GM12878 (cell line): Measurements from ENCODE around the gene AP1G2. TPM values are rescaled to one million over a fixed set of nuclear protein-coding genes. Genes with fewer than 3 reads are reported as not detected.
"Not testable (repeated sequence)": the region's sequence is repeated elsewhere in the genome, so short reads cannot be mapped to it uniquely, and the experiment has no call there.

ENCODE experiments used
- ATAC-seq: fragments of 200-7000 bp; cut with Tn5 transposase; 3 replicates; pipeline ENCODE4 v1.9.1; 2020; ENCODE audit warnings: mild to moderate bottlenecking, moderate library complexity
- BruUV-seq: library from RNA; stranded (reverse); fragments of 400-500 nt; replicated peaks from 2 replicates; lab custom pipeline; 2021; lab: Mats Ljungman, UMichigan
- CTCF ChIA-PET: fragments of 300-600 bp; sonication (Branson Sonifier 250); formaldehyde crosslinking; extraction: SDS; loops from one replicate; lab custom pipeline; 2021; ENCODE audit warnings: inconsistent platforms; lab: Yijun Ruan, JAX
- POLR2A ChIA-PET: fragments of 350-600 bp; formaldehyde crosslinking; extraction: SDS; loops from one replicate; lab custom pipeline; 2021; ENCODE audit warnings: inconsistent platforms; lab: Charles Lee
- RAD21 ChIA-PET: fragments of 300-600 bp; sonication (Branson Sonifier 250); formaldehyde crosslinking; loops from one replicate; lab custom pipeline; 2023; ENCODE audit warnings: antibody characterized with exemption; ENCODE audit not compliant: unreplicated experiment; lab: Charles Lee
- SMC1A ChIA-PET: fragments of 300-600 bp; sonication (Branson Sonifier 250); formaldehyde crosslinking; loops from one replicate; lab custom pipeline; 2023; ENCODE audit not compliant: unreplicated experiment, uncharacterized antibody; lab: Charles Lee
- DNase-seq: peaks from one replicate; pipeline ENCODE4 v3.0.0-alpha.2; 2011; ENCODE audit warnings: low read depth, low spot score
- FAIRE-seq: peaks from 3 replicates; lab custom pipeline; 2011; peaks lifted over from hg19 to GRCh38; lab: Jason Lieb, UNC
- H2AFZ ChIP-seq: 2 replicates; pipeline ENCODE4 v1.6.0; 2011; ENCODE audit warnings: low read depth, low read length, control low read depth; ENCODE audit not compliant: control insufficient read depth
- H3K27ac ChIP-seq: 2 replicates; pipeline ENCODE4 v1.5.1; 2011; ENCODE audit warnings: control low read depth; ENCODE audit not compliant: control insufficient read depth, insufficient read depth
- H3K27me3 ChIP-seq, 2 experiments: replicated peaks in 1 of 2; 2 replicates each; pipeline versions ENCODE4 v1.6.0 to v1.6.1; 2011; ENCODE audit warnings: low read length in 1 of 2; ENCODE audit not compliant: control insufficient read depth in 2 of 2, insufficient read depth in 2 of 2
- H3K36me3 ChIP-seq, 2 experiments: 2 replicates each; pipeline ENCODE4 v1.5.1; 2011; ENCODE audit warnings: low read length in 1 of 2; ENCODE audit not compliant: control insufficient read depth in 2 of 2, insufficient read depth in 2 of 2
- H3K4me1 ChIP-seq: 2 replicates; pipeline ENCODE4 v1.6.1; 2011; ENCODE audit warnings: mild to moderate bottlenecking, low read length, moderate library complexity, mixed read lengths; ENCODE audit not compliant: control insufficient read depth, insufficient read depth
- H3K4me2 ChIP-seq: 2 replicates; pipeline ENCODE4 v1.6.0; 2011; ENCODE audit warnings: control low read depth; ENCODE audit not compliant: control insufficient read depth, insufficient read depth
- H3K4me3 ChIP-seq: fragments of 200-600 bp; sonication (generic); 2 replicates; pipeline ENCODE4 v1.5.1; 2016
- H3K79me2 ChIP-seq: 2 replicates; pipeline ENCODE4 v1.6.0; 2011; ENCODE audit warnings: low read length; ENCODE audit not compliant: control insufficient read depth, insufficient read depth
- H3K9ac ChIP-seq: 2 replicates; pipeline ENCODE4 v1.8.0; 2011; ENCODE audit warnings: low read length, control low read depth, mixed read lengths; ENCODE audit not compliant: control insufficient read depth, insufficient read depth
- H3K9me3 ChIP-seq: replicated peaks from 3 replicates; pipeline ENCODE4 v1.5.1; 2011; ENCODE audit warnings: mild to moderate bottlenecking, low read length; ENCODE audit not compliant: control insufficient read depth, insufficient read depth
- H4K20me1 ChIP-seq: 2 replicates; pipeline ENCODE4 v1.6.0; 2011; ENCODE audit not compliant: control insufficient read depth, insufficient read depth
- BACH1 ChIP-seq: fragments of 450-650 bp; IDR thresholded peaks from 2 replicates; pipeline ENCODE4 v1.6.1; 2017; ENCODE audit warnings: mild to moderate bottlenecking, borderline replicate concordance
- CBFB ChIP-seq: IDR thresholded peaks from 2 replicates; pipeline ENCODE4 v1.6.1; 2016; ENCODE audit warnings: antibody characterized with exemption, low read depth
- CHD2 ChIP-seq: IDR thresholded peaks from 2 replicates; pipeline ENCODE4 v1.6.1; 2011; ENCODE audit warnings: low read depth, low read length, improper control_type of control experiment, borderline replicate concordance
- NR2C2 ChIP-seq: IDR thresholded peaks from 2 replicates; pipeline ENCODE4 v1.6.1; 2011; ENCODE audit warnings: borderline replicate concordance, low read depth; ENCODE audit not compliant: control insufficient read depth, insufficient read length
- RFX5 ChIP-seq: IDR thresholded peaks from 2 replicates; pipeline ENCODE4 v1.6.1; 2011; ENCODE audit warnings: low read depth, low read length, improper control_type of control experiment
- RUNX3 ChIP-seq: IDR thresholded peaks from 2 replicates; pipeline ENCODE4 v1.6.1; 2012; ENCODE audit warnings: low read length, inconsistent platforms
- SMC3 ChIP-seq: IDR thresholded peaks from 2 replicates; pipeline ENCODE4 v1.6.1; 2011; ENCODE audit warnings: low read length, improper control_type of control experiment, borderline replicate concordance
- WGBS: methylation state at CpG from one replicate; pipeline ENCODE4 v1.1.6; 2016; ENCODE audit warnings: low lambda C conversion rate; ENCODE audit not compliant: insufficient replicate concordance, insufficient coverage; ENCODE audit errors: missing lambda C conversion rate; 5-methylcytosine and 5-hydroxymethylcytosine counted together
- in situ Hi-C: fragments of 300-500 bp; cut with MboI; formaldehyde crosslinking; loops from 9 replicates; pipeline ENCODE4 v1.14.3; 2018; ENCODE audit warnings: mixed read lengths
- intact Hi-C: fragments of 100-400 bp; cut with micrococcal nuclease; formaldehyde crosslinking; loops from one replicate; pipeline ENCODE4 v1.14.2; 2022; ENCODE audit not compliant: unreplicated experiment
- polyA plus RNA-seq, 11 experiments: library from polyadenylated mRNA; depleted of rRNA in 4 of 11; unstranded in 6 of 11; stranded (reverse) in 5 of 11; fragments of >200 nt; fragmentation: Nextera tagmentation in 4 of 11; fragmentation: Illumina TruSeq in 1 of 11; extraction: Ambion mirVana in 4 of 11; extraction: Trizol in 1 of 11; gene quantifications; 1 replicate in 1 of 11; 2 replicates in 10 of 11; pipeline versions ENCODE4 v1.2.1 to v1.2.3, GENCODE V29; 2011 to 2016; ENCODE audit warnings: inconsistent platforms in 2 of 11, missing spikeins in 2 of 11, low read depth in 1 of 11
- total RNA-seq, 4 experiments: library from RNA; depleted of rRNA in 3 of 4; stranded (reverse); fragments of >200 nt in 3 of 4; fragmentation: Illumina TruSeq in 1 of 4; extraction: Trizol in 1 of 4; gene quantifications; 2 replicates each; pipeline versions ENCODE4 v1.2.1 to v1.2.3, GENCODE V29; 2013 to 2021
- TF ChIP-seq, protein P1 (sequence below): fragments of 450-650 bp; formaldehyde crosslinking; IDR thresholded peaks from 2 replicates; pipeline ENCODE4 v1.5.0; 2022; ENCODE audit warnings: mild to moderate bottlenecking, missing genetic modification characterization
- TF ChIP-seq, protein P2 (sequence below): fragments of 450-650 bp; formaldehyde crosslinking; IDR thresholded peaks from 2 replicates; pipeline ENCODE4 v1.4.0; 2022; ENCODE audit warnings: mild to moderate bottlenecking, moderate library complexity

The AP1G2 gene
- total and polyA plus RNA-seq, 10 of the 15 experiments (the other 5 are each of a cell fraction or from before 2014, with no cell fraction given): 41.5 to 146 (median 103) TPM

DNA sequence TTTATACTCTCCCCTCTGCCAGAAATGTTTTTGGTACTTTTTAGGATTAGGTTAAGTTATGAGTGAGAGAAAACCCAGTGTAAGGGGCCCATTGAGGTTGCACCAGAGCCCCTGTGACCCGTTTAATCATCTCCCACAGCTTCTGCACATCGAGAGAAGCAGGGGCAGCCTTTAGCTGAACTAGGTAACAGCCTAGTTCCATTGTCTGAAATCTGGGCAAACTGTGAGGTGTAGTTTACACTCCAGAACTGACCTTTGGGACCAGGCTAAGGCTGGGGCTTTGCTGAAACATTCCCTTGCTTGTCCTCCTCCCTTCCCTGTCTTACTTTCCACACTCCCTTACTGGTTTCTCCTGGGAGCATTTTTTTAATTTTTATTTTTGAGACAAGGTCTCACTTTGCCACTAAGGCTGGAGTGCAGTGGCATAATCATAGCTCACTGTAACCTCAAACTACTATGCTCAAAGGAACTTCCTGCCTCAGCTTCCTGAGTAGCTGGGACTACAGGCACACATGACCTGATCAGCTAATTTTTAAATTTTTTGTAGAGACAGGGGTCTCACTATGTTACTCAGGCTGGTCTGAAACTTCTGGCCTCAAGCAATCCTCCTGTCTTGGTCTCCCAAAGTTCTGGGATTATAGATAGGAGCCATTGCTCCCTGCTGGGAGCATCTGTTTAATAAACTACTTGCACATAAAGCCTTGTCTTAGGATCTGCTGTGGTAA, 42.7 kb upstream of the AP1G2 start:
- SMC1A ChIA-PET: interaction anchor here (2.0 kb wide), 1 partner anchor 21 kb away, joined by 7 read pairs; no protein-coding TSS in a partner anchor
- H3K4me1 ChIP-seq: peaks cover 22% of the 10 kb centered on the region
- H3K4me2 ChIP-seq: no peak overlapping the region
- WGBS: 0% methylated on average over 2 of the region's 2 CpGs
- TF ChIP-seq CBFB (no peak), SMC3 (no peak), CHD2 (no peak), BACH1 (no peak), RUNX3 (peak; percentile 47), NR2C2 (no peak), RFX5 (no peak)
- TF ChIP-seq, protein P1, sequence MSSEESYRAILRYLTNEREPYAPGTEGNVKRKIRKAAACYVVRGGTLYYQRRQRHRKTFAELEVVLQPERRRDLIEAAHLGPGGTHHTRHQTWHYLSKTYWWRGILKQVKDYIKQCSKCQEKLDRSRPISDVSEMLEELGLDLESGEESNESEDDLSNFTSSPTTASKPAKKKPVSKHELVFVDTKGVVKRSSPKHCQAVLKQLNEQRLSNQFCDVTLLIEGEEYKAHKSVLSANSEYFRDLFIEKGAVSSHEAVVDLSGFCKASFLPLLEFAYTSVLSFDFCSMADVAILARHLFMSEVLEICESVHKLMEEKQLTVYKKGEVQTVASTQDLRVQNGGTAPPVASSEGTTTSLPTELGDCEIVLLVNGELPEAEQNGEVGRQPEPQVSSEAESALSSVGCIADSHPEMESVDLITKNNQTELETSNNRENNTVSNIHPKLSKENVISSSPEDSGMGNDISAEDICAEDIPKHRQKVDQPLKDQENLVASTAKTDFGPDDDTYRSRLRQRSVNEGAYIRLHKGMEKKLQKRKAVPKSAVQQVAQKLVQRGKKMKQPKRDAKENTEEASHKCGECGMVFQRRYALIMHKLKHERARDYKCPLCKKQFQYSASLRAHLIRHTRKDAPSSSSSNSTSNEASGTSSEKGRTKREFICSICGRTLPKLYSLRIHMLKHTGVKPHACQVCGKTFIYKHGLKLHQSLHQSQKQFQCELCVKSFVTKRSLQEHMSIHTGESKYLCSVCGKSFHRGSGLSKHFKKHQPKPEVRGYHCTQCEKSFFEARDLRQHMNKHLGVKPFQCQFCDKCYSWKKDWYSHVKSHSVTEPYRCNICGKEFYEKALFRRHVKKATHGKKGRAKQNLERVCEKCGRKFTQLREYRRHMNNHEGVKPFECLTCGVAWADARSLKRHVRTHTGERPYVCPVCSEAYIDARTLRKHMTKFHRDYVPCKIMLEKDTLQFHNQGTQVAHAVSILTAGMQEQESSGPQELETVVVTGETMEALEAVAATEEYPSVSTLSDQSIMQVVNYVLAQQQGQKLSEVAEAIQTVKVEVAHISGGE (CRISPR knock-in tag): no peak
- TF ChIP-seq, protein P2, sequence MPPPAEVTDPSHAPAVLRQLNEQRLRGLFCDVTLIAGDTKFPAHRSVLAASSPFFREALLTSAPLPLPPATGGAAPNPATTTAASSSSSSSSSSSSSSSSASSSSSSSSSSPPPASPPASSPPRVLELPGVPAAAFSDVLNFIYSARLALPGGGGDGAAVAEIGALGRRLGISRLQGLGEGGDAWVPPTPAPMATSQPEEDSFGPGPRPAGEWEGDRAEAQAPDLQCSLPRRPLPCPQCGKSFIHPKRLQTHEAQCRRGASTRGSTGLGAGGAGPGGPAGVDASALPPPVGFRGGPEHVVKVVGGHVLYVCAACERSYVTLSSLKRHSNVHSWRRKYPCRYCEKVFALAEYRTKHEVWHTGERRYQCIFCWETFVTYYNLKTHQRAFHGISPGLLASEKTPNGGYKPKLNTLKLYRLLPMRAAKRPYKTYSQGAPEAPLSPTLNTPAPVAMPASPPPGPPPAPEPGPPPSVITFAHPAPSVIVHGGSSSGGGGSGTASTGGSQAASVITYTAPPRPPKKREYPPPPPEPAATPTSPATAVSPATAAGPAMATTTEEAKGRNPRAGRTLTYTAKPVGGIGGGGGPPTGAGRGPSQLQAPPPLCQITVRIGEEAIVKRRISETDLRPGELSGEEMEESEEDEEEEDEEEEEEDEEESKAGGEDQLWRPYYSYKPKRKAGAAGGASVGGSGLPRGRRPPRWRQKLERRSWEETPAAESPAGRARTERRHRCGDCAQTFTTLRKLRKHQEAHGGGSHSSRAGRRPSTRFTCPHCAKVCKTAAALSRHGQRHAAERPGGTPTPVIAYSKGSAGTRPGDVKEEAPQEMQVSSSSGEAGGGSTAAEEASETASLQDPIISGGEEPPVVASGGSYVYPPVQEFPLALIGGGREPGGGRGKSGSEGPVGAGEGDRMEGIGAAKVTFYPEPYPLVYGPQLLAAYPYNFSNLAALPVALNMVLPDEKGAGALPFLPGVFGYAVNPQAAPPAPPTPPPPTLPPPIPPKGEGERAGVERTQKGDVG (CRISPR knock-in tag): no peak
- TF ChIP-seq, all 136 proteins: peak for 1
- Histone ChIP-seq H3K9me3 (peaks cover 3% of the 10 kb centered on the region; the same call in 2 of the 3 replicates), H2AFZ (no peak overlapping the region), H3K36me3 (no peaks in the 10 kb centered on the region), H4K20me1 (no peaks in the 10 kb centered on the region), H3K9ac (no peak overlapping the region), H3K27ac (no peak overlapping the region), H3K27me3 (no peaks in the 10 kb centered on the region), H3K4me3 (no peak overlapping the region), H3K79me2 (no peaks in the 10 kb centered on the region)
- POLR2A ChIA-PET: no interaction called here
- in situ Hi-C loops: no loop called here
- CTCF ChIA-PET: interaction anchor here (6.3 kb wide), 1 partner anchor 22 kb away, joined by 67 read pairs; no protein-coding TSS in a partner anchor
- ATAC-seq (no peak), FAIRE-seq (no peak), DNase-seq (no peak)
- no TSS peak for BruUV-seq
- RAD21 ChIA-PET: no interaction called here
- intact Hi-C loops: no loop called here

DNA sequence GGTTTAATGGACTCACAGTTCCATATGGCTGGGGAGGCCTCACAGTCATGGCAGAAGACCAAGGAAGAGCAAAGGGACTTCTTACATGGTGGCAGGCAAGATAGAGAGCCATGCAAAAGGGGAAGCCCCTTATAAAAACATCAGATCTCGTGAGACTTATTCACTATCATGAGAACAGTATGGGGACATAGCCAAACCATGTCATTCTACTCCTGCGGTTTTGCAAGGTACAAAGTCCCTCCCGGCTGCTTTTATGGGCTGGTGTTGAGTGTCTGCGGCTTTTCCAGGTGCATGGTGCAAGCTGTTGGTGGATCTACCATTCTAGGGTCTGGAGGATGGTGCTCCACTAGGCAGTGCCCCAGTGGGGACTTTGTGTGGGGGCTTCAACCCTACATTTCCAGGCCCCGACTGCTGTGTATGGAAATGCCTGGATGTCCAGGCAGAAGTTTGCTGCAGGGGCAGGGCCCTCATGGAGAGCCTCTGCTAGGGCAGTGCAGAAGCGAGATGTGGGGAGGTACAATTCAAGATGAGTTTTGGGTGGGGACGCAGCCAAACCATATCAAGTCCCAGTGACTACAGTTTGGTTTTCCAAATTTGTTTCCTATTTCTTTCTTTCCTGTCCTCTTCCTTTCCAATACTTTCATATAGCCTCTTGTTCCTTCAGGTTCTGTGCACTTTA, 42.0 kb upstream of the AP1G2 start:
- in situ Hi-C loops, ATAC-seq, intact Hi-C loops, H3K36me3 ChIP-seq, RAD21 ChIA-PET, H3K4me3 ChIP-seq, DNase-seq, BruUV-seq, H3K27me3 ChIP-seq, FAIRE-seq, H3K79me2 ChIP-seq, H3K9ac ChIP-seq, H3K4me2 ChIP-seq, H3K9me3 ChIP-seq, POLR2A ChIA-PET, H4K20me1 ChIP-seq, H3K27ac ChIP-seq, H2AFZ ChIP-seq: not testable (repeated sequence)
- WGBS: 71% methylated on average over 7 of the region's 7 CpGs
- CTCF ChIA-PET: interaction anchor here (4.5 to 6.3 kb wide), 2 partner anchors 22 kb away, joined by 51 to 67 read pairs; no protein-coding TSS in a partner anchor
- SMC1A ChIA-PET: interaction anchor here (2.0 kb wide), 1 partner anchor 20 kb away, joined by 7 read pairs; no protein-coding TSS in a partner anchor
- peaks cover 29% of the 10 kb centered on the region for H3K4me1 ChIP-seq
